ENCODE data around the gene OBP2A.

Gene OBP2A

DNA sequence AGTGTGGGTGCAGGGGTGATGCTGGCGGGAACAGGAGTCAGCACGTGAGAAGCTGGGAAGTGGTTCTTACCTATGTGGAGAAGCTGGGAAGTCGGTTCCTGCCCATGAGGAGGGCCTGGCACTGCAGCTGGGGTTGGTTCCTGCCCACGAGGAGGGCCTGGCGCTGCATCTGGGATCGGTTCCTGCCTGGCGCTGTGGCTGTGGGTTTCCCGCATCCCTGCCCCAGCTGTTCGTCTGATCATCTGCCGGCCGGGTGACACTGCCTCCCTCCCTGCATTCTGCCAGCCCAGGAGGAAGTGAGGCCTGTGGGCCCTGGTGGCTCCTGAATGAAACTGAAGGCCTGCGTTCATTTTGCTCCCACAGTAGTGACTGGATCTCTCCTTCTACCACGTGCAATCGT is 5.1 kb downstream of the OBP2A start:
- in situ Hi-C loops (cut with MboI; ENCODE audit: low sequenced_read_pairs): no loop called here

DNA sequence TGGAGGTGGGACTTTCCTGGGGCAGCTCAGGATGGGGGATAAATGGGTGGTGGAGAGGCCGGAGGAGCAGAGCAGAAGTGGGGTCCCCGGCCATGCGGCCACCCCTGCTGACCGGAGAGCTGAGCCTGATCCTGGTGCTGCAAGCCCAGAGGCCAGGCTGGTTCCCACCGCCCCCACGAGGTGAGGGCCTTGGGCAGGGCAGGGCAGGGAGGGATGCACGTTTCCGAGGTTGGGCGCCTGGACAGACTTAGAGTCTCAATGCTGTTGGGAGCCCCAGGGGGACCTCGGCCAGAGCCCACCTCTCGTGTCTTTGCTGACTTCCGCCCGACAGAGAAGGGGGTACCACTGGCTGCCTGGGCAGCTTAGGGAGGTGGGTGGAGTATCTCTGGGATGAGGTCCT is 5.5 kb downstream of the OBP2A start:
- in situ Hi-C loops (cut with MboI; ENCODE audit: low sequenced_read_pairs): no loop called here

DNA sequence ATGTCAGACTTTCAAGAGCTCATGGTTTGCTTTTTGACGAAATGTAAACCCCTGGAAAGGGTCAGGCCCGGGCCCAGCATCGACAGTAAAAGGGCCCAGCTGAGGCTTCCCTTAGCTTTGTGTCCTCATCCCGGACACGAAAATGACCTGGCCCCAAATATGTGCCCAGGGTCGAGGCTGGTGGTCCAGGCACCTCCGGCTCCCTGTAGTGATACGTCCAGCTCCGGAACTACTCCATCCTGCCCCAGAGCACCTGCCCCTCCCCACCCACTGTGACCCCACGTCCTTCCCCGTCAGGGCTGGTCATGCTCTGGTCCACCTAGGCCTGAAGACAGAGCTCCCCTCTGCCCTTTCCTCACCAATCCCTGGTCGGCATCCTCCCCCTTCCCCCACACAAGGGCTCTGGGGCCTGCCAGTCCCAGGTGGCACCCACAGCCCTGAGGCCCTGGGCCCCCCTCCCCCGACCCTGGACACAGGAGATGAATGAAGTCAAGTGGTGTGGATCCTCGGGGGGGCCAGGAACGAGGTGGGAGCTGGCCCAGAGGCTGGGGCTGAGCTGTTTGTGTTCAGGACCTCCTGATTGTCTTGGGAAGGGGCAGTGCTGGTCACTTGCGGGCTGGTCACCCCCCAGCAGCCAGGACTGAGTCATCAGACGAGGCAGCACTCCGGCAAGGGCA is 6.2 kb downstream of the OBP2A start:
- in situ Hi-C loops (cut with MboI; ENCODE audit: low sequenced_read_pairs): no loop called here

DNA sequence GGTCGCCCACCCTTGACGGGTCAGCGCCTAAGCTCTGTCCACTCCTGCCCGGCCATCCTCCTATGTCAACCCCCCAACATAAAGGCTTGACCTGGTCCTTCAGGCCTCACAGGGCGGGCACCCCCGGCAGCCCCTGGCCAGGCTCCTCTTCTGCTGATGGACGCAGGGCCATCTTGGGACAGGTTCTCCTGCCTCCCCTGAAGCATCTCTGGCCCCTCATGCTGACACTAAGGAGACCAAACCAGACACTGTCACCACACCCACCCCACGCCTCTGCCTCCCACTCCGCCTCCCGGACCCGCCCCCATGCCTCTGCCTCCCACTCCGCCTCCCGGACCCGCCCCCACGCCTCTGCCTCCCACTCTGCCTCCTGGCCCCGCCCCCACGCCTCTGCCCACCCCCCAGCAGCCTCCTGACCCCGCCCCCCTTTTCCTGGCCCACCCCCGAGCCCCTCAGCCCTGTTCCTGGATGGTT is 6.8 kb downstream of the OBP2A start:
- in situ Hi-C loops (cut with MboI; ENCODE audit: low sequenced_read_pairs): no loop called here

DNA sequence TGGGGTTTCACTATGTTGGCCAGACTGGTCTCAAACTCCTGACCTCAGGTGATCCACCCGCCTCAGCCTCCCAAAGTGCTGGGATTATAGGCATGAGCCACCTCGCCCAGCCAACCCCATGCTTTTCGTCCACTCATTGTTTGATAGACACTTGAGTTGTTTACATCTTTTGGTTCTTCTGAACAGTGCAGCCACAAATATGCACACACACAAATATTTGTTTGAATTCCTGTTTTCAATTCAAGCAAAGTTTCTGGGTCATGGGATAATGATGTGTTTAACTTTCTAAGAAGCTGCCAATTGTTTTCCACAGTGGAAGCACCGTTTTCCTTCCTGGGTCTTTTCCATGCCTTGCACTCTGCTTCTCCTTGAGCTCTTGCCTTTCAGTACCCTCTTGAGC is 8.8 kb downstream of the OBP2A start:
- in situ Hi-C loops (cut with MboI; ENCODE audit: low sequenced_read_pairs): no loop called here

DNA sequence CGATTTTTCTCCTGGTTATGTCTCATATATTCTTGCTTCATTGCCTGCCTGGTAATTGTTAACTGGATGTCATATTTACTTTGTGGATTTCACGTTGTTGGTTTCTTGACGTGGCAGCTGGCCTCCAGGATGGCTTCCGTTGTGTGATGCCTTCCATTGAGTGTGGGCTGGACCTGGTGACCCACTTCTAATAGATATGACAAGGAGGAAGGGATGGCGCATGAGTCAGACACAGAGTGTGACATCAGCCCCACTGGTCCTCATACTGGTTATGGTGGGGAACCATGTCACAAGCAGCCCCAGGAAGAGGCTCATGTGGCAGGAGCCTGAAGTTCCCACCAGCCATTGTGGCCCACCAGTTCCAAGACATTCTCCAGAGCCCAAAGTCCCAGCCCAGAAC is 9.3 kb downstream of the OBP2A start:
- in situ Hi-C loops (cut with MboI; ENCODE audit: low sequenced_read_pairs): no loop called here

DNA sequence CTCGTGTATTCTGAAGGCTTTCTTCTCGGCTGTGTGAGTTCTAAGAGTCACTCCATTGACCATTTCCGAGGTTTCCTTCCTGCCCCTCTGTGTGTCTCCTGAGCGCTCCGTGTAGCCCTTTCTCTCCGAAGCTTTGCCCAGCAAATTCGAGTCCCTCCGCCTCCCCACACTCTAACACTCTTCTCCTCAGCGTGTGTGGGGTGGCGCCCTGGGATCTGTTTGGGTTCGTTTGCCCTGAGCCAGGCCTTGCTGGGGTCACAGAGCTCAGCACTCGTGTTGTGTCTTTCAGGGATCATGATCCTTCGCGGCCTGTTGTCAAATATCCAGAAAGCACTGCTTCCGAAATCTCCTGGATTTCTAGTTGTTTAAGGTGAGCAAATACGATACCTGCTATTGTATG is 10.0 kb downstream of the OBP2A start:
- in situ Hi-C loops (cut with MboI; ENCODE audit: low sequenced_read_pairs): no loop called here

DNA sequence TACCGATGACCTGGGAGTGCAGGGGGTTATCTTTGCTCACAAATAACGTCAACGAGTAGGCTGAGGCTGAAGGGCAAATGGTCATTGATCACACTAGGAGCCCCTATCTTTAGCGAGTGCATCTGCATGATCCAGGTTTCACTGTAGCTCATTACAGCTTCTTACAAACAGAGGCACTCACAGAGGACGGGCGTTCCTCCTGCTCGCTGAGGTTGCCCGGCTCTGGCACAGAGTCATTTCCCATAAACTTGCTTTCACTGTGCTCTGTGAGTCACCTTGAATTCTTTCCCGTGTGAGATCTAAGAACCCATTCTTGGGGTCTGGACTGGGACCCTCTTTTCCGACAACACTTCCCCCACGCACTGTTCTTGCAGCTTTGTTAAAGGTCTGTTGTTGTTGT is 13.7 kb downstream of the OBP2A start:
- in situ Hi-C loops (cut with MboI; ENCODE audit: low sequenced_read_pairs): no loop called here

DNA sequence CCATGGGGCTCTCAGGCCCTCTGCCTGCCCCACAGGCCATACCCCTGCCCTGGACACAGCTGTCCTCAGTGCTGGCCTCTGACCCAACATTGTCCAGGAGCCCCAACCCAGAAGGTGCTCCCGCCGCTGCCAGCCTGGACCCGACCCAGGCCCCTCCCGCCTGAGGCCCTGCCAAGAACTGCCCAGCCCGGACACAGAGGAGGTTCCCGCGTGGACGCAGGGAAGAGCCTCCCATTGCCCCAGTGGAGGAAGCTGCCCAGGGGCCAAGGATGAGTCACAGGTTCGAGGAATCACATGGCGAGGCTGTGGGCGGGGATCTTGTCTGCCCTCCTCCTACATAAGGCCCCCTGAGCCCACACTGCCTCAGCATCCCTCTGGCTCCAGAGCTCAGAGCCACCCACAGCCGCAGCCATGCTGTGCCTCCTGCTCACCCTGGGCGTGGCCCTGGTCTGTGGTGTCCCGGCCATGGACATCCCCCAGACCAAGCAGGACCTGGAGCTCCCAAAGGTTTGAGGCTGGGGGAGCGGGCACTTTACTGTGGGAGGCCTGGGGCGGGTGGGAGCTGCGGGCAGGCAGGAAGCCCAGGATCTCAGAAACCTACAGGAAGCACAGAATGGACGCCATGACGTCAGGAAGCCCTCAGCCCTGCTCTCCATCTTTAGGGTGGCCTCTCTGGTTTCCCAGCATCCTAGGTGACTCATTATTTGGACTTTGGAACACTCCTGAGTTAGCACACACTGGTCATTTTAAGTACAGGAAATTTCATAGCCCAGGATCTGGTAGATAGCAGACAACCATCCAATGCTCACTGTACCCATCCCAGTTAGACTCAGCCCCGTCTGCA is 15.7 kb downstream of the OBP2A start, which contains the start of gene PAEP:
Gene PAEP (plus strand): TSS at position 366 of the 844 bp plus-strand sequence.
- in situ Hi-C loops (cut with MboI; ENCODE audit: low sequenced_read_pairs): no loop called here

DNA sequence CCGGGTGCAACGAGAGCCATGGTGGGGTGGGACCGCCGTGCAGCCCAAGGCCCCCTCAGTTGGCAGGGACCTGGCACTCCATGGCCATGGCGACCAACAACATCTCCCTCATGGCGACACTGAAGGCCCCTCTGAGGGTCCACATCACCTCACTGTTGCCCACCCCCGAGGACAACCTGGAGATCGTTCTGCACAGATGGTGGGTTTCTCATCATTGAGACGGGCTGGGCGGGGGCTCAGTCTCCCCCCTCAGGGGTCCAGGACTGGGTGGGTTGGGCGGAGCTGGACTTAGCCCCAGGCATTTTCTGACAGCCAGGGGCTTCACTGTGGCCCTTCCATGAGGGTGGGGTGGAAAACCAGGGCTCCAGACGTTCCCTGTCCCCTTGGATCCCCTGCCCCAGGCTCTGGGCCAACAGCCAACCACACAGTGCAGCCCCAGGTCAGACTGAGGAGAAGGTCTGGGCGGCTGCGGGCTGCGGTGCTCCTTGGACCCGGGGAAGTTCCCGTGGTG is 16.4 kb downstream of the OBP2A start:
- in situ Hi-C loops (cut with MboI; ENCODE audit: low sequenced_read_pairs): no loop called here

DNA sequence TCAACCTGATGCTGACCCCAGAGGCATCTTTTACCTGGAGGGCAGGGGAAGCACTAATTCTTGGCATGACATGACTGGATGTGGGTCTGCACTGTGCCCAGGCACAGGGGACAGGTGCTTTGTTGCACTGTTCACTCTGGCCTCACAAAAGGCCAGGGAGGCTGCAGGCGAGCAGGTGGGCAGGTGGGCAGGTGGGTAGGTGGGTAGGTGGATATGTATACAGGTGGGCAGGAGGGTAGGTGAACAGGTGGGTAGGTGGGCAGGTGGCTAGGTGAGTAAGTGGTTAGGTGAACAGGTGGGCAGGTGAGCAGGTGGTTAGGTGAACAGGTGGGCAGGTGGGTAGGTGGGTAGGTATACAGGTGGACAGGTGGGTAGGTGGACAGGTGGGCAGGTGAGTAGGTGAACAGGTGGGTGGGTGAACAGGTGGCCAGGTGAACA is 17.1 kb downstream of the OBP2A start:
- in situ Hi-C loops (cut with MboI; ENCODE audit: low sequenced_read_pairs): no loop called here

DNA sequence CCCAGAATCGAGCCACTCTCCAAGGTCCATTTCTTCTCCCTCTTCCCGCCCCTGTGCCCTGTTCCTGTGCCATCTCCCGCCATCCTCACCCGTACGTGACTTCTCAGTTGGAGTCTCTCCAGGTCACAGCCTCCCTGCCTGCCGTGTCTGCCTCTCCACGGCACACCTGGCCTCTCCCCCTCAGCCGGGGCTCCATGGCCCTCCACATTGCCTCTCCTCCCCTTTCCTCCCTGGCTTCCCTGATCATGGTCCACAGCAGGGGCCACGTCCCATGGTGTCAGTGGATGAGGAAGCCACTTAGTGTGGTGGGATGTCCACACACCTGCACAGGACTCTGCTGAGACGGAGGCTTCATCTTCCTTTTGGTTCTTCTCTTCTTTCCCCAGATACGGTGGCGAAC is 17.9 kb downstream of the OBP2A start:
- in situ Hi-C loops (cut with MboI; ENCODE audit: low sequenced_read_pairs): no loop called here

DNA sequence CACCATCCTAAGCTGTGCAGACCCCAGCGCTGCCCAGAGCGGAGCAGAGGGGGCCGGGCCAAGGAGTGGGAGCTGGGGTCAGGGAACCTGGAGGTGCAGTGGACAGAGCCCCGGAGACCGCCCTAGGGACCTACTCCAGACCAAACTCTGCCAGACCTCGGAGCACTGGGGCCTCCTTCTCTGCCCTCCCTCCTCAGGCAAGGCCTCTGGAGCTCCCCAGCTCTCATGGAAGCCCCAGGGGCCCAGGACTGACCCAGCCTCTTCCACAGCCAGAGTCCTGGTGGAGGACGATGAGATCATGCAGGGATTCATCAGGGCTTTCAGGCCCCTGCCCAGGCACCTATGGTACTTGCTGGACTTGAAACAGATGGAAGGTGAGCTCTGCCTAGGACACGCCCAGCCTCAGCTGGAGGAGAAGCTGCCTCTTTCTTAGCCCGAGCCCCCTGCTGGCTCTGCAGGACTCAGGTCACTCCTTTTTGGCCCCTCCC is 19.3 kb downstream of the OBP2A start:
- in situ Hi-C loops (cut with MboI; ENCODE audit: low sequenced_read_pairs): no loop called here

DNA sequence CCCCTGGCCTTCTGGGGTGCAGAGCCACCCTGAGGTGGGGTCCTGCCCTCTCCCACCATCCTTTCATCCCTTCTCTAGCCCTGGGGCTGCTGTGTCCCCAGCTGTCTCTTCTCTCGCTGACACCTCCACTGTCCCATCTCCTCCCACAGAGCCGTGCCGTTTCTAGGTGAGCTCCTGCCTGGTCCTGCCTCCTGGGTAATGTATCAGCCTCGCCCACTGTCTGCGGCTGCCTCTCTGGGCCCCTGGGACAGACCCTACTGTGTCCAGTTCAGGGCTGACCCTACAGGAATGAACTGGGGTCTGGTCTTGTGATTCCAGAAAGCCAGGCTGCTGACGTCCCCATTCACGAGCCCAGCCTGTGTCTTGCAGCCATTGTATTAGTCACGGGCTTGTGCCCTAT is 19.7 kb downstream of the OBP2A start:
- in situ Hi-C loops (cut with MboI; ENCODE audit: low sequenced_read_pairs): no loop called here

DNA sequence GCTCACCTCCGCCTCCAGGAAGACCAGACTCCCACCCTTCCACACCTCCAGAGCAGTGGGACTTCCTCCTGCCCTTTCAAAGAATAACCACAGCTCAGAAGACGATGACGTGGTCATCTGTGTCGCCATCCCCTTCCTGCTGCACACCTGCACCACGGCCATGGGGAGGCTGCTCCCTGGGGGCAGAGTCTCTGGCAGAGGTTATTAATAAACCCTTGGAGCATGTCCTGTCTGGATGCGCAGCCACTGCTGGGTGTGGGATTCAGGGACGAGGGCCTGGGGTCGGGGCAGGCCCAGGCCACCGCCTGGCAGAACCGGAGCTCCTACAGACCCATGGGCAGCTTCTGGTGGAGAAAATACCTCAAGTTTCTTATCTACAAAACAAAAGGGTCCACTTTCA is 20.6 kb downstream of the OBP2A start:
- in situ Hi-C loops (cut with MboI; ENCODE audit: low sequenced_read_pairs): no loop called here

DNA sequence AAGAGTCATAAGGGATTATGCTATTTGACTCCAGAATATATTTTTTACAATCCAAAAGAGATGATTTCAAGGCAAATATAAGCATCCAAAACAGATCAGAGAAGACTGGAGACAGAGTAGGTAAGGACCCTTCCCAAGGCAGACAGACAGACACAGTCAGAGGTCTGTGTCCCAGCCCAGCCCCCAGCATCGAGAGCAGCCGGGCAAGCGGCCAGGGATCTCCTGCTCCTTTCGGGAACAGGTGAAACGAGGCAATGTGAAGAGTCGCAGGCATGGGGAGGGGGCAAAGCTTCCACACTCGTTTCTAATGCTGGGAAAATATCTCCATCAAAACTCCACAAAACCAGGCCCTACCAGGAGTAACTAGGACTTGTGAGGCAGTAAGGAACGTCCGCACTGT is 21.4 kb downstream of the OBP2A start:
- in situ Hi-C loops (cut with MboI; ENCODE audit: low sequenced_read_pairs): no loop called here

DNA sequence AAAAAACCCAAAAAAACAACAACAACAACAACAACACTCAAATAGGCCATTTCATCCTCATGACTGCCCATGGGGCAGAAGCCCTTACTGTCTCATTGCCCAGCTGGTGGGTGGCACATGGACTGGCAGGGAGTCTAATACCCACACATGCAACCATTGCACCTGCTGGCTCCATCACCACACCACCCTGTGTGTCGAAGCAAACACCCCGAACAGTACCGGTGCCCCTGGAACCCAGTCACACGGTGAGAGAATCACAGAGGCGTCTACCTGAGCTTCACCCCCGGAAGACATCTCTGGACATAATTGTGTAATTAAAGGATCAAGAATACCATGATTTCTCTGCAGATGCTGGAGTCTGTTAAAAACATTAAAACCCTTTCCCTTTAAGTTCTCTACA is 22.1 kb downstream of the OBP2A start:
- in situ Hi-C loops (cut with MboI; ENCODE audit: low sequenced_read_pairs): no loop called here

DNA sequence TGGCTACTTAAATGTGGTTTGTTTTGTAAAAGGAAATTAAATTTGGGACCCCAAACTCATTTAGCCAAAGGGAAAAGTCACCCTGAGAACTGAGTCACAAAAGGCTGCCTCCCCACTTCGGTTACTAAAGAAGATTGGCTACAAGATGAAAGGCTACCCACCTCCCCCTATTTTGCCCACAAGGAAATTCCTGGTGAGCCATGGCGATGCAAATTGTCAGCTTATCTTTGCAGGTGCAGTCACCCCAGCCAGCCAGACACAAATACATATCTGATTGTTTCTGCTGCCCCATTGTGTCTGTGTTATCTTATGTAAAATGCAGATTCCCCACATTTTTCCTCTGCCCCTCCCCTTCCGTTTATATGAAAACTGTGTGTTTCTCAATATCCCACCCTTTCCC is 24.5 kb downstream of the OBP2A start:
- in situ Hi-C loops (cut with MboI; ENCODE audit: low sequenced_read_pairs): no loop called here

DNA sequence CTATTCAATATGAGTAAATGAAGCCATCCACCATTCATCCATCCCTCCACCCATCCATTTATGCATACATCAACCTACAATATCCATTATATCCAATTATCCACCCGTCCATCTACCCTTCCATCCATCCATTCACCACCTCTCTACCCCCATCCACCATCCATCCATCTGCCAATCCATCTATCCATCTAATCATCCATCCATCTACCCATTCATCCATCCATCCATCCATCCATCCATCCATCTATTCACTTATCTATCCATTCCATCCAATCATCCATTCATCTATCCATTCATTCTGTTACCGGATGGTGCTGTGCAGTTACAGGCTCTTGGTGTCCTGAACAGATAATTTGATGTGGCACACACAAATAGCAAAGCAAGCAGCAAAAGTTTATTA is 26.3 kb downstream of the OBP2A start:
- in situ Hi-C loops (cut with MboI; ENCODE audit: low sequenced_read_pairs): no loop called here

DNA sequence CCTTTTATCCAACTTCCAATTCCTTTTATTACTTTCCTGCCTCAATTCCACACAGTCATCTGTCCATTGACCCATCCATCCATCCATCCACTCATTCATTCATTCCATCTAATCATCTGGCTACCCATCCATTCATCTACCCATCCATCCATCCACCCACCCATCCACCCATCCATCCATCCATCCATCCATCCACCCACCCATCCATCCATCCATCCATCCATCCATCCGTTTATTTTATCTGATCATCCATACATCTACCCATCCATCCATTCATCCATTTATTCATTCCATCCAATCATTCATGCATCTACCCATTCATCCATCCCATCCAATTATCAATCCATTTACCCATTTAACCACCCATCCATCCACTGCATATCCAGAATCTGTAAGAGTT is 27.2 kb downstream of the OBP2A start:
- in situ Hi-C loops (cut with MboI; ENCODE audit: low sequenced_read_pairs): no loop called here

DNA sequence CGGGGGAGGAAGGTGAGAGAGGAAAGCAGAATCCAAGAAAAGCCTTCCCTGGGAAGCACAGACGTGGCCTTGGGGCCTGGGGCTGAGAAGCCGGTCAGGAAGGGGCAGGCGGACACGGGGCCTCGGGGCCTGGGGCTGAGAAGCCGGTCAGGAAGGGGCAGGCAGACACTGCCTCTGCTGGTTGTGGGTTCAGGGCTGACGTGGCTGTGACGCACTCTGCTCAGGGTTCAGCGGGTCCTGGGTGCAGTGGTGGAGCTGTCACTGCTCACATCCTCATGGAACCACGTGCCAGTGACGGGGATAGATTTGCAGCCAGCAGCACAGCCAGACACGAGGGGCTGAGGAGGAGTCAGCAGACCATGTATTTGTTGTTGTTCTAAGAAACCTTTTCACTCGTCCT is 28.4 kb downstream of the OBP2A start:
- in situ Hi-C loops (cut with MboI; ENCODE audit: low sequenced_read_pairs): no loop called here

DNA sequence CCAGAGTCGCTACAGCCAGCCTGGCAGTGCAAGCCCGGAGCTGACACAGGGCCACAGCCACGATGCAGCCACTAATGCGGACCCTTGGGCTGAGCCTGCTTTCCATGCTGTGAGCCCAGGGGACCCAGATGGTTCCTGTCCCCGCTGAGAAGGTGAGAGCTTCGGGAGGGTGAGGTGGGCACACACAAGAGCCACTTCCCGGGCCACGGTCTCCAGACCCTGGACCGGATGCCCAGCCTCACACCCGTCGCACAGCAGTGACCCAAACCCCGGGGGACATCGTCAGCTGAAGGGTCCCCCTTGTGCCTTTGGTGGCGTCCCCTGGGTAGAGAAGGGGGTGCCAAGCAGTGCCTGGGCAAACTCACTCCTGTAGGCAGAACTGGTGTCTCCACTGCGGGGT is 29.0 kb downstream of the OBP2A start:
- in situ Hi-C loops (cut with MboI; ENCODE audit: low sequenced_read_pairs): no loop called here

Measured in HL-60/S4 treated with phorbol 12-myristate 13-acetate at 8.2 ng/mL for 4 days and 3 days (cell line).